B cell (primary cell): ENCODE data around the gene FYB2. TPM values are rescaled to one million over a fixed set of nuclear protein-coding genes. Genes with fewer than 3 reads are reported as not detected.

Source experiments
- ATAC-seq: fragments of 200-7000 bp; cut with Tn5 transposase; one replicate; pipeline ENCODE4 v1.10.0; 2021; ENCODE audit warnings: low read depth, mild to moderate bottlenecking, moderate number of reproducible peaks, moderate library complexity
- CTCF ChIA-PET: fragments of 350-600 bp; sonication (Branson Sonifier 250); formaldehyde crosslinking; loops from one replicate; lab custom pipeline; 2021; ENCODE audit warnings: antibody characterized with exemption, inconsistent platforms; lab: Charles Lee
- POLR2A ChIA-PET: fragments of 350-600 bp; sonication (Branson Sonifier 250); formaldehyde crosslinking; loops from one replicate; lab custom pipeline; 2021; ENCODE audit warnings: antibody characterized with exemption; lab: Charles Lee
- DNase-seq: peaks from one replicate; pipeline ENCODE4 v3.0.0; 2013
- H2AFZ ChIP-seq: 2 replicates; pipeline ENCODE4 v1.6.1; 2012; ENCODE audit warnings: mild to moderate bottlenecking, low read depth, low read length; ENCODE audit not compliant: insufficient read depth, poor library complexity, severe bottlenecking
- H3K27ac ChIP-seq, 2 donors: 1 replicate in 1 of 2; 2 replicates in 1 of 2; pipeline ENCODE4 v1.5.1; 2012 to 2013; ENCODE audit warnings: low read length in 2 of 2, mild to moderate bottlenecking in 2 of 2, moderate library complexity in 1 of 2
- H3K27me3 ChIP-seq, 4 experiments: fragments of 200-600 bp in 1 of 4; sonication (generic) in 1 of 4; replicated peaks in 1 of 4; 1 replicate in 2 of 4; 2 replicates in 2 of 4; pipeline versions ENCODE4 v1.6.1 to v1.7.0; 2013 to 2016; ENCODE audit warnings: low read length in 3 of 4, mild to moderate bottlenecking in 2 of 4, mixed read lengths in 1 of 4, moderate library complexity in 1 of 4; ENCODE audit not compliant: insufficient read depth in 4 of 4, control insufficient read depth in 3 of 4; ENCODE audit errors: control extremely low read depth in 1 of 4
- H3K36me3 ChIP-seq, 2 experiments: replicated peaks in 1 of 2; 1 replicate in 1 of 2; 2 replicates in 1 of 2; pipeline versions ENCODE4 v1.6.1 to v1.7.1; 2013; ENCODE audit warnings: low read length in 1 of 2; ENCODE audit not compliant: insufficient read depth in 2 of 2, control insufficient read depth in 1 of 2; ENCODE audit errors: control extremely low read depth in 1 of 2, extremely low read depth in 1 of 2
- H3K4me1 ChIP-seq, 2 donors: fragments of 200-600 bp in 1 of 2; sonication (generic) in 1 of 2; 1 replicate in 1 of 2; 2 replicates in 1 of 2; pipeline versions ENCODE4 v1.5.1 to v1.6.1; 2013 to 2017; ENCODE audit warnings: low read length in 2 of 2; ENCODE audit not compliant: control insufficient read depth in 2 of 2, insufficient read depth in 2 of 2
- H3K4me2 ChIP-seq: replicated peaks from 2 replicates; pipeline ENCODE3; 2012; ENCODE audit warnings: mild to moderate bottlenecking, low read depth, low read length; ENCODE audit not compliant: poor library complexity, severe bottlenecking
- H3K4me3 ChIP-seq, 5 experiments: fragments of 200-600 bp in 1 of 5; sonication (generic) in 1 of 5; 1 replicate in 3 of 5; 2 replicates in 2 of 5; pipeline versions ENCODE4 v1.5.1 to v1.7.0; 2011 to 2016; ENCODE audit warnings: low read length in 4 of 5, mild to moderate bottlenecking in 4 of 5, low read depth in 2 of 5, control low read depth in 1 of 5, moderate library complexity in 1 of 5; ENCODE audit not compliant: insufficient read depth in 1 of 5; ENCODE audit errors: control extremely low read depth in 1 of 5, extremely low read depth in 1 of 5
- H3K79me2 ChIP-seq: fragments of 200-600 bp; sonication (generic); one replicate; pipeline ENCODE4 v1.6.0; 2016; ENCODE audit warnings: low read length; ENCODE audit not compliant: control insufficient read depth, insufficient read depth
- H3K9ac ChIP-seq: fragments of 200-600 bp; sonication (generic); 2 replicates; pipeline ENCODE4 v1.6.1; 2017; ENCODE audit warnings: mild to moderate bottlenecking, low read length, moderate library complexity
- H3K9me3 ChIP-seq, 3 donors: one replicate each; pipeline versions ENCODE4 v1.6.1 to v1.7.1; 2013; ENCODE audit warnings: low read length in 2 of 3; ENCODE audit not compliant: control insufficient read depth in 2 of 3, insufficient read depth in 1 of 3; ENCODE audit errors: control extremely low read depth in 1 of 3
- H4K20me1 ChIP-seq: 2 replicates; pipeline ENCODE4 v1.6.0; 2012; ENCODE audit warnings: mild to moderate bottlenecking, low read length; ENCODE audit not compliant: insufficient read depth, control insufficient read depth, poor library complexity, severe bottlenecking
- H3K27ac Mint-ChIP-seq: one replicate; pipeline ENCODE4 v1.8.0; 2021; ENCODE audit warnings: mixed read lengths
- H3K27me3 Mint-ChIP-seq: one replicate; pipeline ENCODE4 v1.8.0; 2021; ENCODE audit warnings: mixed read lengths
- H3K4me1 Mint-ChIP-seq: one replicate; pipeline ENCODE4 v1.8.0; 2021; ENCODE audit warnings: mixed read lengths
- H3K4me3 Mint-ChIP-seq: one replicate; pipeline ENCODE4 v1.8.0; 2021; ENCODE audit warnings: mixed read lengths
- H3K9me3 Mint-ChIP-seq: one replicate; pipeline ENCODE4 v1.8.0; 2022; ENCODE audit warnings: mixed read lengths; ENCODE audit not compliant: insufficient read depth
- EZH2 ChIP-seq: IDR thresholded peaks from 2 replicates; pipeline ENCODE4 v1.6.1; 2012; ENCODE audit warnings: borderline replicate concordance, low read depth, mild to moderate bottlenecking, moderate library complexity, low read length; ENCODE audit not compliant: insufficient read depth, poor library complexity, severe bottlenecking
- WGBS: methylation state at CpG from one replicate; pipeline ENCODE4 v1.1.5; 2013; ENCODE audit warnings: missing lambda C conversion rate; ENCODE audit not compliant: insufficient coverage; 5-methylcytosine and 5-hydroxymethylcytosine counted together
- intact Hi-C: fragments of 100-400 bp; cut with micrococcal nuclease; formaldehyde crosslinking; loops from one replicate; pipeline ENCODE4 v1.10.0; 2022
- polyA plus RNA-seq: library from polyadenylated mRNA; depleted of rRNA; stranded (reverse); fragments of >200 nt; gene quantifications from 2 replicates; pipeline ENCODE4 v1.2.3, GENCODE V29; 2012
- total RNA-seq, 2 donors: library from RNA; stranded (reverse); fragments of 120-200 nt in 1 of 2; gene quantifications; 1 replicate in 1 of 2; 2 replicates in 1 of 2; pipeline versions ENCODE4 v1.2.3 to v1.2.4, GENCODE V29; 2013 to 2022
- TF ChIP-seq, protein P1 (sequence below): fragments of 200-600 bp; IDR thresholded peaks from one replicate; pipeline ENCODE4 v1.8.0; 2022; ENCODE audit warnings: antibody characterized with exemption, mild to moderate bottlenecking

The FYB2 gene
- total and polyA plus RNA-seq, 2 donors (not counting 1 experiment from before 2014, with no cell fraction given): not detected

DNA sequence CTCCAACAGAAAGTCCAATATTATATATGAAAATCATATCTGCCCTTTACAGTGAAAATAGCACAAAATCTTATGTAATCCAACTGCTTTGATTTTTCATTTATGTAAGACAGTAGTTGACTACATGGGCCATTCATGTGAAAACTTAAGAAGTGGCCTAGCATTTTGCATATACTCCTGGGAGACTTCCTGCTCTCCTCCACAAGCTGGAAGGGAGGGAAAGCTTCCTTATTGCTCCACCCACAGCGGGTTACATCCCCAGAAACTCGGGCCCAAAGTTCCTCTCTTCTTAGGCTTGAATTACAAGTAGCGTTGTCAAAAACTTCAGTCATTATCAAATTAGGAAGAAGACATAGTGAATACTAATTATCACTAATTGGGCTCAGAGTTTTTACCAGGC is 29.2 kb downstream of the FYB2 start:
- no peak overlapping the region for H3K4me3 ChIP-seq
- no peaks in the 10 kb centered on the region for H3K4me1 ChIP-seq
- H3K4me2 ChIP-seq: no peak overlapping the region
- intact Hi-C loops: no loop called here
- TF ChIP-seq, protein P1, sequence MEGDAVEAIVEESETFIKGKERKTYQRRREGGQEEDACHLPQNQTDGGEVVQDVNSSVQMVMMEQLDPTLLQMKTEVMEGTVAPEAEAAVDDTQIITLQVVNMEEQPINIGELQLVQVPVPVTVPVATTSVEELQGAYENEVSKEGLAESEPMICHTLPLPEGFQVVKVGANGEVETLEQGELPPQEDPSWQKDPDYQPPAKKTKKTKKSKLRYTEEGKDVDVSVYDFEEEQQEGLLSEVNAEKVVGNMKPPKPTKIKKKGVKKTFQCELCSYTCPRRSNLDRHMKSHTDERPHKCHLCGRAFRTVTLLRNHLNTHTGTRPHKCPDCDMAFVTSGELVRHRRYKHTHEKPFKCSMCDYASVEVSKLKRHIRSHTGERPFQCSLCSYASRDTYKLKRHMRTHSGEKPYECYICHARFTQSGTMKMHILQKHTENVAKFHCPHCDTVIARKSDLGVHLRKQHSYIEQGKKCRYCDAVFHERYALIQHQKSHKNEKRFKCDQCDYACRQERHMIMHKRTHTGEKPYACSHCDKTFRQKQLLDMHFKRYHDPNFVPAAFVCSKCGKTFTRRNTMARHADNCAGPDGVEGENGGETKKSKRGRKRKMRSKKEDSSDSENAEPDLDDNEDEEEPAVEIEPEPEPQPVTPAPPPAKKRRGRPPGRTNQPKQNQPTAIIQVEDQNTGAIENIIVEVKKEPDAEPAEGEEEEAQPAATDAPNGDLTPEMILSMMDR: no peak
- TF ChIP-seq EZH2: no peak
- no peaks in the 10 kb centered on the region for H3K79me2 ChIP-seq
- no peaks in the 10 kb centered on the region for H3K36me3 ChIP-seq
- H3K27ac ChIP-seq: no peak overlapping the region
- peaks cover 27% of the 10 kb centered on the region for H3K27me3 Mint-ChIP-seq
- ATAC-seq (no peak), DNase-seq (no peak)
- no peaks in the 10 kb centered on the region for H3K9me3 Mint-ChIP-seq
- no peak overlapping the region for H3K9ac ChIP-seq
- peaks cover 0 to 13% (median 1%) of the 10 kb centered on the region in 4 experiments for H3K27me3 ChIP-seq
- no peaks in the 10 kb centered on the region for H3K9me3 ChIP-seq
- H3K4me3 Mint-ChIP-seq: no peak overlapping the region
- WGBS: no CpG with 5 or more reads among the region's 3 CpGs
- H3K4me1 Mint-ChIP-seq: peaks cover 4% of the 10 kb centered on the region
- CTCF ChIA-PET: no interaction called here
- no peak overlapping the region for H2AFZ ChIP-seq
- no peaks in the 10 kb centered on the region for H4K20me1 ChIP-seq
- H3K27ac Mint-ChIP-seq: no peak overlapping the region
- POLR2A ChIA-PET: no interaction called here

DNA sequence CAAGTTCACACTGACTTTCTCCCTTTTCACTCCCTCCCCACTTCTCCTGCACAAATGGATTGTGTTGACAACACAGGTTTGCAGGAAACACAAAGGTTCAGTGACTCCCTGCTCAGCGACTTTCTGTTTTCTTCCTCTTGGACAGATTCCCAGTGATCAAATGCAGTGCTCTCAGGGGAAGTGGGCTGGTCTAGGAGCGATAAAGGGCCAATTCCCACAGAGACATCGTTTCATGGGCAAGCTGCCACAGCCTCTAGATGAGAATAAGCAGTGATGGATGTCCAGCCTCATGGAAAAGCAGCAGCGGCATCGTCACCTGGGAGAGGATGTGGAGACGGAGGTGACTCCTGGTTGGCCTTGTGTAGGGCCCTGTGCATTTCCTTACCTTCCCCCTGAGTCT is 30.6 kb downstream of the FYB2 start:
- H3K27ac Mint-ChIP-seq: no peak overlapping the region
- no peaks in the 10 kb centered on the region for H3K9me3 Mint-ChIP-seq
- Histone ChIP-seq H2AFZ (no peak overlapping the region), H3K27me3 (peaks cover 0 to 13% (median 1%) of the 10 kb centered on the region in 4 experiments), H3K9me3 (no peaks in the 10 kb centered on the region), H3K9ac (no peak overlapping the region), H3K4me1 (no peaks in the 10 kb centered on the region), H3K4me3 (no peak overlapping the region), H3K4me2 (no peak overlapping the region), H4K20me1 (no peaks in the 10 kb centered on the region), H3K36me3 (no peaks in the 10 kb centered on the region), H3K27ac (no peak overlapping the region), H3K79me2 (no peaks in the 10 kb centered on the region)
- intact Hi-C loops: no loop called here
- H3K27me3 Mint-ChIP-seq: peaks cover 33% of the 10 kb centered on the region
- WGBS: 26% methylated on average over 6 of the region's 6 CpGs
- no peak overlapping the region for H3K4me3 Mint-ChIP-seq
- DNase-seq (no peak), ATAC-seq (no peak)
- peaks cover 4% of the 10 kb centered on the region for H3K4me1 Mint-ChIP-seq
- CTCF ChIA-PET: no interaction called here
- POLR2A ChIA-PET: no interaction called here
- TF ChIP-seq, protein P1: no peak
- no peak for TF ChIP-seq EZH2
